GM12864 (cell line): Measurements from ENCODE around the gene SLC1A1.
"Not testable (repeated sequence)": the region's sequence is repeated elsewhere in the genome, so short reads cannot be mapped to it uniquely, and the experiment has no call there.

Experiments
- DNase-seq: peaks from one replicate; pipeline ENCODE4 v3.0.0-alpha.2; 2011; ENCODE audit warnings: low read depth
- H3K4me3 ChIP-seq: 2 replicates; pipeline ENCODE4 v1.5.1; 2011; ENCODE audit warnings: mild to moderate bottlenecking, low read depth, low read length, control low read depth
- TF ChIP-seq, protein P1 (sequence below): IDR thresholded peaks from 2 replicates; pipeline ENCODE4 v1.5.1; 2011; ENCODE audit warnings: low read depth, mild to moderate bottlenecking, moderate library complexity, low read length, control low read depth, inconsistent platforms; ENCODE audit errors: missing control alignments

Gene SLC1A1

DNA sequence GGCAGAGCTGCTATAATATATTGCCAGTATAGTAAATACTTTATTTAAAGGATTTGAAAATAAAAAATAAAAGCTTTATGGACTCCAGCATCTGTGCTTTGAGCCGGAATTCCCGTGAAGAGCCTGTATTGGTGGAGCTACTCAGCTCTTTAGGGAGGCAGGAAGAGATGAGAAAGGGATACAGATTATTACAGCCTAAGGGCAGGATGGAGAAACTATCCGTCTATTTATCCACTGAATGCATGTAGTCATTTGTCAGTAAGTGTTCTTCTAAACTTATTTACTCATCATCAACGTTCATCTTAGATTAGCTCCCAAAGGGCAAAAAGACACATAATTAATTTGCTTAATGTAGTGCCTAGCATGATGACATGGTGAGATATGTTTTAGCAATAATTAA, 48.4 kb downstream of the SLC1A1 start:
- no peak overlapping the region for H3K4me3 ChIP-seq
- TF ChIP-seq, protein P1, sequence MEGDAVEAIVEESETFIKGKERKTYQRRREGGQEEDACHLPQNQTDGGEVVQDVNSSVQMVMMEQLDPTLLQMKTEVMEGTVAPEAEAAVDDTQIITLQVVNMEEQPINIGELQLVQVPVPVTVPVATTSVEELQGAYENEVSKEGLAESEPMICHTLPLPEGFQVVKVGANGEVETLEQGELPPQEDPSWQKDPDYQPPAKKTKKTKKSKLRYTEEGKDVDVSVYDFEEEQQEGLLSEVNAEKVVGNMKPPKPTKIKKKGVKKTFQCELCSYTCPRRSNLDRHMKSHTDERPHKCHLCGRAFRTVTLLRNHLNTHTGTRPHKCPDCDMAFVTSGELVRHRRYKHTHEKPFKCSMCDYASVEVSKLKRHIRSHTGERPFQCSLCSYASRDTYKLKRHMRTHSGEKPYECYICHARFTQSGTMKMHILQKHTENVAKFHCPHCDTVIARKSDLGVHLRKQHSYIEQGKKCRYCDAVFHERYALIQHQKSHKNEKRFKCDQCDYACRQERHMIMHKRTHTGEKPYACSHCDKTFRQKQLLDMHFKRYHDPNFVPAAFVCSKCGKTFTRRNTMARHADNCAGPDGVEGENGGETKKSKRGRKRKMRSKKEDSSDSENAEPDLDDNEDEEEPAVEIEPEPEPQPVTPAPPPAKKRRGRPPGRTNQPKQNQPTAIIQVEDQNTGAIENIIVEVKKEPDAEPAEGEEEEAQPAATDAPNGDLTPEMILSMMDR = no peak
- no peak for DNase-seq

DNA sequence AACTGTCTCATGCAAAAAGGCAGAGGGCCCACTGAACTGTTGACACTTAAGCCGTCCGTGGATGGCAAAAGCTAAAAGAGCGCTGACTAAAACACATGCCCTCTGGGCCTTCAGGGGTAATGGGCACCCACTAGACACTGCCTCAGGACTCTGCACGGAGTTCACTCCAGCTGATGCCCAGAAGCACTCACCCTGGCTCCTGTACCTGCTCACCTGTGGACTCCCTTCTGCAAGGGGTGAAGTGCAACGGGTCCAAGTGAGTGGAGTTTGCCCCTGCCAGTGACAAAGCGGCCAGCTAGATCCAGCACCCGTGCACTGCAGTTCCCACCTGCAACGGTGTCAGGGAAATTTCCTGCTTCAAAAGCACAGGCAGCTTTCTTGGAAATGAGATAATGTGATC, 50.2 kb downstream of the SLC1A1 start:
- no peak overlapping the region for H3K4me3 ChIP-seq
- TF ChIP-seq, protein P1 = no peak
- DNase-seq = no peak

DNA sequence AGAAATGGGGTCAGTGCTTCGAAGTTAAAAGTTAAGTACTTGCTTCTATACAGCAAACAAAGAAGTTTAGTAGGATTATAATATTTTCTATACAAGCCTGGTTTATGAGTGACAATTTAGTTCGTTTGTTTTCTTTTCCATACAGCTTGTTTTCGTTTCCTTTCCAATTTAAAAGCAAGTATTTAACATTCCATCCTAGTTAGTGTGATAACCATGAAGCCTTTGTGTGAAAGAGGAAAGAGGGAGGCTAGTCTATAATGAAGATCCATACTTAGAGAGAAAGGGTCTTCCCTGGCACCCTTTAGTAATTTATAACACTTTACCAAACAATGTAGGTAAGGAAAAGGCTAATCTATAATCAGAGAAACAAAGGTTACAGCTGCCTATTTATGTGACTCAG, 51.0 kb downstream of the SLC1A1 start:
- H3K4me3 ChIP-seq = no peak overlapping the region
- no peak for DNase-seq
- TF ChIP-seq, protein P1 = no peak

DNA sequence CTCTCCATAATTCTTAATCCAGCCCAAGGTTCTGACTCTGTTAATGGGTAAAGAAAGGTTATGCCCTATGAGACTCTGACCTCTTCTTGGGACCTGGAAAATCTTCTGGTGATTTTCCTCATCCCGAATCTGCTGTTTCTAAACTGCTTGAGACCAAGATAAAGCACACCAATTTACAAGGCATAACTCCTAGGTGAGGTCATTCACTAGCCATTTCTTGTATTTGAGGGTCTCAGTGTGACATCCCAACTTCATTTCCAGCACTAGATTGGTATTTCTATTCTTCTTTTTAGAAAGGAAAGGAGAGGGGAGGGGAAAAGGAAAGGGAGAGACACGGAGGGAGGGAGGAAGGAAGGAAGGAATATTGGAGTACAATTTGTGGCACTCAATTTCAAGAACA, 51.6 kb downstream of the SLC1A1 start:
- no peak for DNase-seq
- no peak overlapping the region for H3K4me3 ChIP-seq
- TF ChIP-seq, protein P1 = no peak

DNA sequence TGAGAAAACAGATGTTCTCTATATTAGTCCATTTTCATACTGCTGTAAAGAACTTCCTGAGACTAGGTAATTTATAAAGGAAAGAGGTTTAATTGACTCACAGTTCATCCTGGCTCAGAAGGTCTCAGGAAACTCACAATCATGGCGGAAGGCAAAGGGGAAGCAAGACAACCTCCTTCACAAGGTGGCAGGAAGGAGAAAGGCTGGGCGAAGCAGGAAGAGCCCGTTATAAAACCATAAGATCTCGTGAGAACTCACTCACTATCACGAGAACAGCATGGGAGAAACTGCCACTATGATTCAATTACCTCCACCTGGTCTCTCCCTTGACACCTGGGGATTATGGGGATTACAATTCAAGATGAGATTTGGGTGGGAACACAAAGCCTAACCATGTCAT, 54.4 kb downstream of the SLC1A1 start:
- H3K4me3 ChIP-seq, DNase-seq: not testable (repeated sequence)

DNA sequence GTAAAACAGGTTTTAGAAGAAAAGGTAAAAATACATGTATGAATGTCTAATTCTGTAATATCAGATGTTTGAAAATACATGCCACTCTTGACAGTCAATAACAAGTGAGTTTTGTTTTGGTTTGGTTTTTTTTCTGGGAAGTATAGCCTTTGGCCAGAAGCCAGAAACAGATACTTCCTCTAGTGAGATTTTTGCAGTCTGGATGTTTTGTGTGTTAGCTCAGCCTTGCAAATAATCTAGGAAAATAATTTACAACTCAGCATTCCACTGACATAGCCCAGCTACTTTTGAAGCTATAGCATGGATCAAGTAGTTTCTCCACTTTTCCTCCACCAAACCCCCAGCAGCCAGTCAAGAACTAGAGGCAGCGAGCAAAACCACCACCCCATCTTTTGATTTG, 56.7 kb downstream of the SLC1A1 start:
- H3K4me3 ChIP-seq = no peak overlapping the region
- no peak for DNase-seq
- TF ChIP-seq, protein P1 = no peak

DNA sequence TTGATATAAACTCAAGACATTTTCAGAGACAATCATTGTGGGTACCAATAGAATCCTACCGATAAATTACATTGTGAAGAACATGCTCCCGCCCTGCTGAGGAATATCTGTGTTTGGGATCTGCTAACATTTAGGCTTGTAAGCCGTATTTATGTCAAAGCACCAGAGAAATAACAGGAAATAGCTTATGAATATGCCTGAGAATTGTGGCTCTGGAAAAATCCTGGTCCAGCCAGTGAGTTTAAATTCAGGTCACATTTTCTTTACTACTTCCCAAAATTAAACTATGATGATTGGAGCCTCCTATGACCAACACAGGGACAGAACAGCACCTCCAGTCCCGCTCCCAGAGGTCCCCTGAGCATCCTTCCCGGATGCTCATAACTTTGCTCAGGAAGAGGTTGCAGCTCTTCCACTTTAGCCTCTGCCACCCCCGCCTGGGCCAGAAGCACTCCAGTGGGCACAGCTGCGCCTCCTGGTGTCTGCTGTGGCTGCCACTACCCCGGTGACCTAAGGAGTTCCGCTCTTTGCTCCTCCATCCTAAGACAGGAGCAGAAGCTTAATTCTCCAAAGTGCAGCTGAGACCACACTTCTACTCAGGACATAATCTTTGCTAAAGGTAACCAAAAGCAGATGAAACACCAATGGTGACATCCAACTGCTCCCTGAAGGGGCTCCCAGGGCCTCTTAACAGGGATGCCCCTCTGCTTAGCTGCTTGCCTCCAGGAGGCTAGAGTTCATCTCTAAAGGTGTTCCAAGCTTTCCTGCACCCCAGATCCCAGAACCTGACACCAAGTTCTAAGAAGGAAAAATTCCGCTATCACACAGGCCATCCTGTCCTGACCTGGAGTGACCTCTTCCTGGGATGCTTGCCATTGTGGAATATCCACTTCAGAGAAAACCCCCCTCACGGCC, 58.8 kb downstream of the SLC1A1 start:
- H3K4me3 ChIP-seq = no peak overlapping the region
- TF ChIP-seq, protein P1 = peak; percentile 89
- no peak for DNase-seq
